Upper lobe of left lung (tissue), 6 donors: ENCODE measurements around the gene ADNP. TPM values are rescaled to one million over a fixed set of nuclear protein-coding genes. Genes with fewer than 3 reads are reported as not detected.

Experiments
- ATAC-seq, 2 donors: fragments of 200-7000 bp; cut with Tn5 transposase; one replicate each; pipeline ENCODE4 v1.9.1; 2022; ENCODE audit warnings: mild to moderate bottlenecking in 2 of 2, moderate library complexity in 2 of 2; ENCODE audit not compliant: low FRiP score in 2 of 2
- DNase-seq, 2 donors: peaks; one replicate each; pipeline ENCODE4 v3.0.0-alpha.2; 2019 to 2020
- H3K27ac ChIP-seq, 4 donors: fragments of 200-600 bp; sonication (generic); one replicate each; pipeline ENCODE4 v1.5.1; 2016 to 2019
- H3K27me3 ChIP-seq, 4 donors: fragments of 200-600 bp; sonication (generic); one replicate each; pipeline ENCODE4 v1.5.1; 2017 to 2019
- H3K36me3 ChIP-seq, 4 donors: fragments of 200-600 bp; sonication (generic); one replicate each; pipeline ENCODE4 v1.5.1; 2016 to 2019
- H3K4me1 ChIP-seq, 4 donors: fragments of 200-600 bp; sonication (generic); one replicate each; pipeline ENCODE4 v1.5.1; 2018 to 2019
- H3K4me3 ChIP-seq, 4 donors: fragments of 200-600 bp; sonication (generic); one replicate each; pipeline ENCODE4 v1.5.1; 2017 to 2019; ENCODE audit warnings: mild to moderate bottlenecking in 2 of 4, moderate library complexity in 1 of 4
- H3K9me3 ChIP-seq, 4 donors: fragments of 200-600 bp; sonication (generic); one replicate each; pipeline ENCODE4 v1.5.1; 2018 to 2019
- CTCF ChIP-seq, 6 experiments: fragments of 450-650 bp in 4 of 6; fragments of 200-600 bp in 2 of 6; sonication (generic) in 2 of 6; IDR thresholded peaks; one replicate each; pipeline ENCODE4 v1.5.1; 2016 to 2019; ENCODE audit warnings: antibody characterized with exemption in 6 of 6
- EP300 ChIP-seq, 4 donors: sonication (generic); formaldehyde crosslinking; IDR thresholded peaks; one replicate each; pipeline ENCODE4 v1.5.1; 2017; ENCODE audit warnings: antibody characterized with exemption in 4 of 4, control low read depth in 2 of 4
- POLR2A ChIP-seq, 4 donors: fragments of 450-650 bp; IDR thresholded peaks; one replicate each; pipeline ENCODE4 v1.5.1; 2016 to 2017; ENCODE audit warnings: antibody characterized with exemption in 4 of 4, mild to moderate bottlenecking in 2 of 4
- POLR2AphosphoS5 ChIP-seq, 2 donors: sonication (generic); formaldehyde crosslinking; IDR thresholded peaks; one replicate each; pipeline ENCODE4 v1.5.1; 2017; ENCODE audit warnings: antibody characterized with exemption in 2 of 2
- WGBS, 2 donors: methylation state at CpG; one replicate each; pipeline ENCODE4 v1.1.5; 2017 to 2018; 5-methylcytosine and 5-hydroxymethylcytosine counted together
- total RNA-seq, 6 donors: library from RNA; depleted of rRNA in 4 of 6; stranded (reverse); fragments of >200 nt in 4 of 6; gene quantifications; one replicate each; pipeline versions ENCODE4 v1.1.0 to v1.2.1, GENCODE V29; 2016 to 2021
- donor health status: DM: no; HTN: no; CAD: no; lungs with moderate emphysema.
- donor health status: DM: no; HTN: yes; CAD: no; lungs with severe emphysema.

Gene ADNP
- total RNA-seq, 6 donors from 2014 or later, result 27.3 to 72.6 (median 45.0) TPM

DNA sequence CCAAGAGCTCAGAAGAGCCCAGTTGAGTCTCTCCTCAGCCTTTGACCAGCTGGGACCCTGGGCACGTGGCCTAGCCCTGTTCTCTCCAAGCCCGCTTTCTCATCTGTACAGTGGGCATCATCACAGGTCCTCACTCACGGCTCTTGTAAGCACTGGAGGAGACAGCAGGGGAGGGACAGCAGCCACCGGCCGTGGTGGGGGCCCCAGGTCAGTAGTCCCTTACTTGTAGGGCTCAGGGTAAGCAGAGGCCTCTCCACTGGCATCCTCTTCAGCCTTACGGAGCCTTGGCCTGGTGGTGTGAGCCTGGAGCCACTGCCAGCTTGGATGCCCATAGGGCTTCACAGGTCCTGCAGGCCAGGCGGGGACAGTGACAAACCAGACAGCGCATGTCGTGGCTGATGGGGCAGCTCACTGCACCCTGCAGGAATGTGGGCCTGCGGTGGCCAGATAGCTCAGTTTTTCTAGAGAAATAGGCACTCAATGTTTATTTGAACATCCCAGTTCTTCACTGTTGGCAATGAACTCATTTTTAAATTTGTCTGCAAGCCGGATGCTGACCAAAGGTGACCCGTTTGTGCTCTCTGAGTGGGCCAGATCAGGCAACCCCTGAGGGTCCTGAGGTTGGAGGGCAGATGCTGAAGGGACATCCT lies 65.1 kb downstream of the ADNP start:
- Histone ChIP-seq H3K9me3 (no peaks in the 10 kb centered on the region), H3K4me1 (no peaks in the 10 kb centered on the region), H3K4me3 (no peak overlapping the region), H3K36me3 (no peaks in the 10 kb centered on the region), H3K27me3 (no peaks in the 10 kb centered on the region), H3K27ac (no peak overlapping the region)
- TF ChIP-seq CTCF (IDR thresholded peaks at IDR 0.05), result no peak
- no peak for TF ChIP-seq POLR2AphosphoS5 (IDR thresholded peaks at IDR 0.05)
- no peak for TF ChIP-seq POLR2A (IDR thresholded peaks at IDR 0.05)
- TF ChIP-seq EP300 (IDR thresholded peaks at IDR 0.05), result no peak
- WGBS, 2 donors, result 61 to 85% methylated on average over 5 to 12 of the region's 12 CpGs
- ATAC-seq (no peak), DNase-seq (no peak)

- no peak for ATAC-seq
- no peaks in the 10 kb centered on the region for H3K27me3 ChIP-seq
- no peaks in the 10 kb centered on the region for H3K9me3 ChIP-seq
- WGBS, 2 donors, result 82% methylated on average over 7 of the region's 7 CpGs; no CpG with 5 or more reads in 1 of the 2 donors
- TF ChIP-seq EP300 (IDR thresholded peaks at IDR 0.05) (no peak), POLR2AphosphoS5 (IDR thresholded peaks at IDR 0.05) (no peak), CTCF (IDR thresholded peaks at IDR 0.05) (no peak), POLR2A (IDR thresholded peaks at IDR 0.05) (no peak)
- H3K4me3 ChIP-seq, result no peak overlapping the region
- no peaks in the 10 kb centered on the region for H3K36me3 ChIP-seq
- H3K4me1 ChIP-seq, result no peaks in the 10 kb centered on the region
- H3K27ac ChIP-seq, result no peak overlapping the region
- DNase-seq, result peak in 1 of 2 donors; percentile 68
These were observed 65.6 kb downstream of the ADNP start for GRCh38 chr20:50865591-50865990.

- Histone ChIP-seq H3K27me3 (no peaks in the 10 kb centered on the region), H3K4me3 (no peak overlapping the region), H3K36me3 (no peaks in the 10 kb centered on the region), H3K27ac (no peak overlapping the region), H3K4me1 (no peaks in the 10 kb centered on the region), H3K9me3 (no peaks in the 10 kb centered on the region)
- no peak for ATAC-seq
- no peak for DNase-seq
- 87 to 91% methylated on average over 3 to 6 of the region's 6 CpGs for WGBS, 2 donors
- TF ChIP-seq CTCF (IDR thresholded peaks at IDR 0.05), result no peak
- TF ChIP-seq EP300 (IDR thresholded peaks at IDR 0.05), result no peak
- TF ChIP-seq POLR2AphosphoS5 (IDR thresholded peaks at IDR 0.05), result no peak
- no peak for TF ChIP-seq POLR2A (IDR thresholded peaks at IDR 0.05)
These were observed 66.1 kb downstream of the ADNP start for GRCh38 chr20:50865114-50865513.

DNA sequence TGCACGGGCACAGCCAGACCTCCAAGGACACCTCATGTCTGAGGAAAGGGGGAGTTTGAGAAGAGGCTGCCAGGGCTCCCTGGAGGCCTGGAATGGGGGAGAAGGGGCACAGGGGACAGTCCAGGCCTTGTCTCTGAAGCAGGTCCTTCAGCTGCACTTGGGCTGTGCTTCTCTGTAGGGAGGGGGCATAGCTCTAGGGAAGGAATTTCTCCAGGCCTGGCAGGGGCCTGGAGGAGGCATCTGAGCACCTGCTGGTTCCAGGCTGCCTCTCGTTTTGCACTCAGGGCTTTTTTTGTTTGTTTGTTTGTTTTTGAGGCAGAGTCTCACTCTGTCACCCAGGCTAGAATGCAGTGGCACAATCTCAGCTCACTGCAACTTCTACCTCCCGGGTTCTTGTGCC lies 68.7 kb downstream of the ADNP start:
- ATAC-seq, result no peak
- H3K36me3 ChIP-seq, result no peaks in the 10 kb centered on the region
- no peak overlapping the region for H3K27ac ChIP-seq
- no peaks in the 10 kb centered on the region for H3K4me1 ChIP-seq
- TF ChIP-seq EP300 (IDR thresholded peaks at IDR 0.05), result no peak
- no peak for TF ChIP-seq CTCF (IDR thresholded peaks at IDR 0.05)
- TF ChIP-seq POLR2A (IDR thresholded peaks at IDR 0.05), result no peak
- TF ChIP-seq POLR2AphosphoS5 (IDR thresholded peaks at IDR 0.05), result no peak
- WGBS, 2 donors, result 64 to 65% methylated on average over 3 of the region's 3 CpGs
- no peak for DNase-seq
- no peak overlapping the region for H3K4me3 ChIP-seq
- H3K9me3 ChIP-seq, result no peaks in the 10 kb centered on the region
- H3K27me3 ChIP-seq, result no peaks in the 10 kb centered on the region

- ATAC-seq (no peak), DNase-seq (peak in 1 of 2 donors; percentile 59)
- Histone ChIP-seq H3K27ac (no peak overlapping the region), H3K4me1 (no peaks in the 10 kb centered on the region), H3K27me3 (no peaks in the 10 kb centered on the region), H3K36me3 (no peaks in the 10 kb centered on the region), H3K4me3 (no peak overlapping the region), H3K9me3 (no peaks in the 10 kb centered on the region)
- 84 to 87% methylated on average over 12 of the region's 12 CpGs for WGBS, 2 donors
- TF ChIP-seq POLR2A (IDR thresholded peaks at IDR 0.05) (no peak), CTCF (IDR thresholded peaks at IDR 0.05) (no peak), POLR2AphosphoS5 (IDR thresholded peaks at IDR 0.05) (no peak), EP300 (IDR thresholded peaks at IDR 0.05) (no peak)
These were observed 70.2 kb downstream of the ADNP start for GRCh38 chr20:50861012-50861411.
